Urothelium cell line (cell line): ENCODE results near the gene FAM184A.
"Not testable (repeated sequence)": the region's sequence is repeated elsewhere in the genome, so short reads cannot be mapped to it uniquely, and the experiment has no call there.

Experiments used
- DNase-seq: peaks from one replicate; pipeline ENCODE4 v3.0.0; 2011; ENCODE audit warnings: low spot score, mixed read lengths
- FAIRE-seq: peaks from 2 replicates; lab custom pipeline; 2011; peaks lifted over from hg19 to GRCh38; lab: Jason Lieb, UNC

The FAM184A gene

GRCh38 chr6:119097815-119098361 is 19.4 kb upstream of the FAM184A start:
- DNase-seq, FAIRE-seq: not testable (repeated sequence)

GRCh38 chr6:119096721-119097565 is 18.5 kb upstream of the FAM184A start:
- no peak for FAIRE-seq

GRCh38 chr6:119090256-119090655 is 11.8 kb upstream of the FAM184A start:
- no peak for DNase-seq
- FAIRE-seq: no peak

More at GRCh38 chr6:119096721-119097565, 18.5 kb upstream of the FAM184A start:
- DNase-seq: no peak

GRCh38 chr6:119084784-119085183 is 6.3 kb upstream of the FAM184A start:
- no peak for DNase-seq
- FAIRE-seq: no peak

GRCh38 chr6:119083007-119083406 is 4.5 kb upstream of the FAM184A start:
- DNase-seq (no peak), FAIRE-seq (no peak)

- no peak for DNase-seq
- FAIRE-seq: no peak
Observed at GRCh38 chr6:119079283-119079809, 882 bp upstream of the FAM184A start.

GRCh38 chr6:119077643-119078375 is 655 bp downstream of the FAM184A start:
- FAIRE-seq (no peak), DNase-seq (no peak)

- FAIRE-seq (no peak), DNase-seq (no peak)
Observed at GRCh38 chr6:119077391-119077642, 1.1 kb downstream of the FAM184A start.

GRCh38 chr6:119076576-119077390 is 1.7 kb downstream of the FAM184A start:
- FAIRE-seq (no peak), DNase-seq (no peak)

- no peak for FAIRE-seq
- DNase-seq: no peak
Observed at GRCh38 chr6:119076173-119076572, 2.3 kb downstream of the FAM184A start.

- DNase-seq (no peak), FAIRE-seq (no peak)
Observed at GRCh38 chr6:119075200-119075981, 3.1 kb downstream of the FAM184A start.

- FAIRE-seq: no peak
- no peak for DNase-seq
Observed at GRCh38 chr6:119073307-119074051, 5.0 kb downstream of the FAM184A start.

- FAIRE-seq (no peak), DNase-seq (no peak)
Observed at GRCh38 chr6:119071576-119071975, 6.9 kb downstream of the FAM184A start.

- DNase-seq: no peak
- no peak for FAIRE-seq
Observed at GRCh38 chr6:119067091-119067490, 11.4 kb downstream of the FAM184A start.

GRCh38 chr6:119066517-119066916 is 11.9 kb downstream of the FAM184A start:
- FAIRE-seq (no peak), DNase-seq (no peak)

- FAIRE-seq (no peak), DNase-seq (no peak)
Observed at GRCh38 chr6:119065955-119066354, 12.5 kb downstream of the FAM184A start.

GRCh38 chr6:119065382-119065781 is 13.1 kb downstream of the FAM184A start:
- DNase-seq (no peak), FAIRE-seq (no peak)

GRCh38 chr6:119063491-119063890 is 15.0 kb downstream of the FAM184A start:
- FAIRE-seq: no peak
- DNase-seq: no peak

- DNase-seq: no peak
- FAIRE-seq: no peak
Observed at GRCh38 chr6:119061215-119061614, 17.2 kb downstream of the FAM184A start.
